ENCODE data around the gene USH2A.

USH2A gene

GRCh38 chr1:215766521-215766920 lies 656.7 kb downstream of the USH2A start:
- no peak for TF ChIP-seq CTCF (conservative IDR thresholded peaks at IDR 0.05; ENCODE audit: low read depth, low read length)
- DNase-seq (ENCODE audit: low read depth) = no peak
- no peak overlapping the region for H3K4me3 ChIP-seq (ENCODE audit: low read length)

- DNase-seq (ENCODE audit: low read depth) = no peak
- H3K4me3 ChIP-seq (ENCODE audit: low read length) = no peak overlapping the region
- no peak for TF ChIP-seq CTCF (conservative IDR thresholded peaks at IDR 0.05; ENCODE audit: low read depth, low read length)
These were observed 657.4 kb downstream of the USH2A start for GRCh38 chr1:215765833-215766232.

- no peak overlapping the region for H3K4me3 ChIP-seq (ENCODE audit: low read length)
- no peak for DNase-seq (ENCODE audit: low read depth)
- no peak for TF ChIP-seq CTCF (conservative IDR thresholded peaks at IDR 0.05; ENCODE audit: low read depth, low read length)
These were observed 661.8 kb downstream of the USH2A start for GRCh38 chr1:215761446-215761845.

- TF ChIP-seq CTCF (conservative IDR thresholded peaks at IDR 0.05; ENCODE audit: low read depth, low read length) = no peak
- no peak overlapping the region for H3K4me3 ChIP-seq (ENCODE audit: low read length)
- DNase-seq (ENCODE audit: low read depth) = no peak
These were observed 669.1 kb downstream of the USH2A start for GRCh38 chr1:215754112-215754511.

- H3K4me3 ChIP-seq (ENCODE audit: low read length) = no peak overlapping the region
- TF ChIP-seq CTCF (conservative IDR thresholded peaks at IDR 0.05; ENCODE audit: low read depth, low read length) = no peak
- peak; percentile 0 for DNase-seq (ENCODE audit: low read depth)
These were observed 673.8 kb downstream of the USH2A start for GRCh38 chr1:215749414-215749813.

- no peak for DNase-seq (ENCODE audit: low read depth)
- TF ChIP-seq CTCF (conservative IDR thresholded peaks at IDR 0.05; ENCODE audit: low read depth, low read length) = no peak
- H3K4me3 ChIP-seq (ENCODE audit: low read length) = no peak overlapping the region
These were observed 674.8 kb downstream of the USH2A start for GRCh38 chr1:215748431-215748830.

- no peak for TF ChIP-seq CTCF (conservative IDR thresholded peaks at IDR 0.05; ENCODE audit: low read depth, low read length)
- no peak for DNase-seq (ENCODE audit: low read depth)
- no peak overlapping the region for H3K4me3 ChIP-seq (ENCODE audit: low read length)
These were observed 678.8 kb downstream of the USH2A start for GRCh38 chr1:215744419-215744818.
